Measurements from ENCODE around the gene L1CAM.
"Not testable (repeated sequence)": the region's sequence is repeated elsewhere in the genome, so short reads cannot be mapped to it uniquely, and the experiment has no call there.

Gene L1CAM

GRCh38 chrX:153829799-153830639, 56.0 kb downstream of the L1CAM start, which contains the start of gene PDZD4:
TSS of gene PDZD4 (minus strand) at chrX:153830544. CDS start at chrX:153830298, 246 bp downstream.
- DNase-seq (ENCODE audit: low read depth), result no peak

GRCh38 chrX:153829549-153829798, 56.5 kb downstream of the L1CAM start:
- no peak for DNase-seq (ENCODE audit: low read depth)

- DNase-seq (ENCODE audit: low read depth), result no peak
Measured at GRCh38 chrX:153828723-153829548, 57.0 kb downstream of the L1CAM start.

- DNase-seq (ENCODE audit: low read depth), result no peak
Measured at GRCh38 chrX:153828308-153828707, 57.7 kb downstream of the L1CAM start.

GRCh38 chrX:153827903-153828302, 58.1 kb downstream of the L1CAM start:
- no peak for DNase-seq (ENCODE audit: low read depth)

GRCh38 chrX:153827016-153827415, 59.0 kb downstream of the L1CAM start:
- DNase-seq (ENCODE audit: low read depth), result no peak

GRCh38 chrX:153825042-153825441, 60.9 kb downstream of the L1CAM start:
- no peak for DNase-seq (ENCODE audit: low read depth)

- no peak for DNase-seq (ENCODE audit: low read depth)
Measured at GRCh38 chrX:153824348-153824747, 61.6 kb downstream of the L1CAM start.

GRCh38 chrX:153821066-153821465, 64.9 kb downstream of the L1CAM start:
- no peak for DNase-seq (ENCODE audit: low read depth)

- no peak for DNase-seq (ENCODE audit: low read depth)
Measured at GRCh38 chrX:153820601-153821000, 65.4 kb downstream of the L1CAM start.

- DNase-seq (ENCODE audit: low read depth), result no peak
Measured at GRCh38 chrX:153819384-153820040, 66.5 kb downstream of the L1CAM start.

GRCh38 chrX:153818571-153819383, 67.2 kb downstream of the L1CAM start:
- no peak for DNase-seq (ENCODE audit: low read depth)

GRCh38 chrX:153818064-153818463, 67.9 kb downstream of the L1CAM start:
- not testable (repeated sequence) for DNase-seq (ENCODE audit: low read depth)

GRCh38 chrX:153816831-153817690, 68.9 kb downstream of the L1CAM start:
- DNase-seq (ENCODE audit: low read depth), result no peak

- no peak for DNase-seq (ENCODE audit: low read depth)
Measured at GRCh38 chrX:153814591-153815315, 71.2 kb downstream of the L1CAM start.

GRCh38 chrX:153813161-153813560, 72.8 kb downstream of the L1CAM start:
- no peak for DNase-seq (ENCODE audit: low read depth)

- DNase-seq (ENCODE audit: low read depth), result no peak
Measured at GRCh38 chrX:153812220-153812619, 73.8 kb downstream of the L1CAM start.

Measured in GM04503 (cell line).